K562 (cell line): ENCODE measurements around the gene IPO9. TPM values are rescaled to one million over a fixed set of nuclear protein-coding genes. Genes with fewer than 3 reads are reported as not detected.

ENCODE experiments used
- BCLAF1 ChIP-seq, 2 experiments: fragments of 450-650 bp in 1 of 2; IDR thresholded peaks; 2 replicates each; pipeline ENCODE4 v1.6.1; 2011 to 2017; ENCODE audit warnings: low read depth in 2 of 2, antibody characterized with exemption in 1 of 2, borderline replicate concordance in 1 of 2, low read length in 1 of 2, mild to moderate bottlenecking in 1 of 2, mixed read lengths in 1 of 2; ENCODE audit not compliant: control insufficient read depth in 1 of 2
- BRD4 ChIP-seq: fragments of 200-600 bp; sonication (generic); IDR thresholded peaks from 2 replicates; pipeline ENCODE4 v1.6.1; 2017; ENCODE audit warnings: inconsistent platforms
- MED1 ChIP-seq: sonication (generic); formaldehyde crosslinking; IDR thresholded peaks from 2 replicates; pipeline ENCODE4 v1.8.1; 2023; ENCODE audit warnings: missing genetic modification reagents, borderline replicate concordance
- PCBP1 ChIP-seq: fragments of 200-400 bp; formaldehyde crosslinking; IDR thresholded peaks from 2 replicates; pipeline ENCODE4 v1.6.1; 2018; ENCODE audit warnings: mild to moderate bottlenecking, low read depth, low read length; ENCODE audit not compliant: poor library complexity, severe bottlenecking
- PML ChIP-seq: IDR thresholded peaks from 2 replicates; pipeline ENCODE4 v1.6.1; 2012; ENCODE audit warnings: low read length, inconsistent platforms
- SFPQ ChIP-seq: fragments of 200-400 bp; formaldehyde crosslinking; IDR thresholded peaks from 2 replicates; pipeline ENCODE4 v1.6.1; 2017; ENCODE audit warnings: mild to moderate bottlenecking, low read depth, low read length, moderate library complexity
- SNRNP70 ChIP-seq: fragments of 200-400 bp; formaldehyde crosslinking; optimal IDR thresholded peaks from 2 replicates; pipeline ENCODE3; 2017; ENCODE audit warnings: low read depth, low read length
- SRSF9 ChIP-seq: fragments of 200-400 bp; formaldehyde crosslinking; IDR thresholded peaks from 2 replicates; pipeline ENCODE4 v1.6.1; 2017; ENCODE audit warnings: low read depth, low read length, borderline replicate concordance
- TFAM ChIP-seq: fragments of 250-450 bp; sonication (Bioruptor Pico); conservative IDR thresholded peaks from 2 replicates; pipeline ENCODE4 v1.5.0; 2021; ENCODE audit warnings: mild to moderate bottlenecking, moderate library complexity
- ZNF347 ChIP-seq: fragments of 450-650 bp; formaldehyde crosslinking; IDR thresholded peaks from 2 replicates; pipeline ENCODE4 v1.4.0; 2020; ENCODE audit warnings: low read depth, mild to moderate bottlenecking, moderate library complexity
- ZNF431 ChIP-seq: sonication (generic); formaldehyde crosslinking; IDR thresholded peaks from 2 replicates; pipeline ENCODE4 v1.8.0; 2022; ENCODE audit warnings: mild to moderate bottlenecking, missing genetic modification reagents
- polyA plus RNA-seq, 8 experiments: library from polyadenylated mRNA; depleted of rRNA in 4 of 8; stranded (reverse) in 5 of 8; unstranded in 3 of 8; fragments of >200 nt; fragmentation: Nextera tagmentation in 2 of 8; fragmentation: Illumina TruSeq in 1 of 8; extraction: Ambion mirVana in 2 of 8; extraction: Trizol in 1 of 8; gene quantifications; 2 replicates each; pipeline versions ENCODE4 v1.2.1 to v1.2.3, GENCODE V29; 2011 to 2014; ENCODE audit warnings: inconsistent platforms in 1 of 8, missing spikeins in 1 of 8
- total RNA-seq, 7 experiments: library from RNA; depleted of rRNA in 6 of 7; stranded (reverse); fragments of >200 nt in 6 of 7; fragmentation: Illumina TruSeq in 2 of 7; extraction: Trizol in 2 of 7; gene quantifications; 2 replicates each; pipeline versions ENCODE4 v1.2.1 to v1.2.3, GENCODE V29; 2011 to 2021; ENCODE audit warnings: low replicate concordance in 1 of 7

IPO9 gene
- total and polyA plus RNA-seq, 9 of the 15 experiments (the other 6 are each of a cell fraction or from before 2014, with no cell fraction given): 27.9 to 78.6 (median 43.9) TPM

GRCh38 chr1:201894343-201895119 is 65.6 kb downstream of the IPO9 start (continued):
- no peak for TF ChIP-seq BCLAF1 (IDR thresholded peaks at IDR 0.05; ENCODE audit: borderline replicate concordance in 1 of 2, control insufficient read depth in 1 of 2, low read depth in 2 of 2, low read length in 1 of 2)
- no peak for TF ChIP-seq BRD4
- no peak for TF ChIP-seq PML
- TF ChIP-seq PCBP1: no peak
- TF ChIP-seq ZNF347 (CRISPR knock-in tag): no peak
- no peak for TF ChIP-seq SNRNP70
- no peak for TF ChIP-seq SRSF9
- TF ChIP-seq SFPQ: no peak
- TF ChIP-seq MED1 (CRISPR knock-in tag): no peak
- no peak for TF ChIP-seq TFAM
- TF ChIP-seq ZNF431: no peak
